Panc1 (cell line): ENCODE measurements around the gene IKBKG. TPM values are rescaled to one million over a fixed set of nuclear protein-coding genes. Genes with fewer than 3 reads are reported as not detected.
"Not testable (repeated sequence)": the region's sequence is repeated elsewhere in the genome, so short reads cannot be mapped to it uniquely, and the experiment has no call there.

Experiments used
- ATAC-seq: fragments of 200-7000 bp; cut with Tn5 transposase; 2 replicates; pipeline ENCODE4 v1.9.1; 2020; ENCODE audit warnings: mild to moderate bottlenecking, moderate library complexity
- BruUV-seq: library from RNA; stranded (reverse); fragments of 400-500 nt; replicated peaks from 2 replicates; lab custom pipeline; 2021; lab: Mats Ljungman, UMichigan
- CTCF ChIA-PET: fragments of 300-600 bp; sonication (Branson Sonifier 250); formaldehyde crosslinking; loops from one replicate; lab custom pipeline; 2022; ENCODE audit warnings: antibody characterized with exemption; lab: Charles Lee
- POLR2A ChIA-PET: fragments of 300-600 bp; sonication (Branson Sonifier 250); formaldehyde crosslinking; loops from one replicate; lab custom pipeline; 2022; ENCODE audit warnings: antibody characterized with exemption; lab: Charles Lee
- DNase-seq: peaks from one replicate; pipeline ENCODE4 v3.0.0-alpha.2; 2010; ENCODE audit warnings: low read depth, low spot score
- H3K27ac ChIP-seq: 2 replicates; pipeline ENCODE4 v1.5.1; 2011; ENCODE audit warnings: mild to moderate bottlenecking, low read length, inconsistent platforms
- H3K27me3 ChIP-seq: fragments of 200-500 bp; sonication (Bioruptor generic); 2 replicates; pipeline ENCODE4 v1.6.0; 2014; ENCODE audit warnings: low read length, inconsistent platforms; ENCODE audit not compliant: control insufficient read depth, insufficient read depth
- H3K36me3 ChIP-seq: fragments of 200-500 bp; sonication (Bioruptor generic); 2 replicates; pipeline ENCODE4 v1.5.1; 2014; ENCODE audit warnings: inconsistent platforms, mild to moderate bottlenecking, low read length, moderate library complexity; ENCODE audit not compliant: control insufficient read depth, insufficient read depth
- H3K4me1 ChIP-seq: 2 replicates; pipeline ENCODE4 v1.5.1; 2011; ENCODE audit warnings: inconsistent platforms, mild to moderate bottlenecking, low read length, moderate library complexity; ENCODE audit not compliant: control insufficient read depth, insufficient read depth
- H3K4me3 ChIP-seq, 2 experiments: 2 replicates each; pipeline ENCODE4 v1.5.1; 2011 to 2012; ENCODE audit warnings: low read depth in 2 of 2, low read length in 2 of 2, mild to moderate bottlenecking in 2 of 2, inconsistent platforms in 1 of 2, moderate library complexity in 1 of 2
- H3K9me3 ChIP-seq: fragments of 200-500 bp; sonication (Bioruptor generic); 2 replicates; pipeline ENCODE4 v1.5.1; 2014; ENCODE audit warnings: low read depth, mild to moderate bottlenecking, inconsistent platforms, low read length, moderate library complexity; ENCODE audit not compliant: control insufficient read depth, insufficient read depth
- POLR2AphosphoS5 ChIP-seq: IDR thresholded peaks from 2 replicates; pipeline ENCODE4 v1.6.1; 2012; ENCODE audit warnings: mild to moderate bottlenecking, low read depth, low read length, moderate library complexity
- SIN3A ChIP-seq: IDR thresholded peaks from 2 replicates; pipeline ENCODE4 v1.6.1; 2012; ENCODE audit warnings: low read depth, mild to moderate bottlenecking, low read length, moderate library complexity, borderline replicate concordance; ENCODE audit not compliant: insufficient read depth
- TCF7L2 ChIP-seq: IDR thresholded peaks from 2 replicates; pipeline ENCODE4 v1.6.1; 2011; ENCODE audit warnings: mild to moderate bottlenecking, low read depth, low read length, inconsistent platforms
- in situ Hi-C: cut with HindIII; loops from 2 replicates; pipeline ENCODE4 v1.10.0; 2016; ENCODE audit warnings: low sequenced_read_pairs, low pct_unique_long_range_greater_than_20kb
- intact Hi-C: fragments of 100-400 bp; cut with micrococcal nuclease; formaldehyde crosslinking; loops from one replicate; pipeline ENCODE4 v1.10.0; 2022; ENCODE audit not compliant: unreplicated experiment
- total RNA-seq: library from RNA; stranded (reverse); gene quantifications from one replicate; pipeline ENCODE4 v1.2.1, GENCODE V29; 2021; ENCODE audit not compliant: unreplicated experiment
- TF ChIP-seq, protein P1 (sequence below): fragments of 450-650 bp; IDR thresholded peaks from 2 replicates; pipeline ENCODE4 v1.5.1; 2017; ENCODE audit warnings: mild to moderate bottlenecking
- TF ChIP-seq, protein P2 (sequence below), 2 experiments: IDR thresholded peaks; 2 replicates each; pipeline ENCODE4 v1.6.1; 2011 to 2012; ENCODE audit warnings: low read depth in 2 of 2, control low read depth in 1 of 2, low read length in 1 of 2, mild to moderate bottlenecking in 1 of 2, moderate library complexity in 1 of 2; ENCODE audit not compliant: insufficient read depth in 1 of 2

Gene IKBKG
- total RNA-seq, 1 experiment from 2014 or later, result 76.3 TPM

DNA sequence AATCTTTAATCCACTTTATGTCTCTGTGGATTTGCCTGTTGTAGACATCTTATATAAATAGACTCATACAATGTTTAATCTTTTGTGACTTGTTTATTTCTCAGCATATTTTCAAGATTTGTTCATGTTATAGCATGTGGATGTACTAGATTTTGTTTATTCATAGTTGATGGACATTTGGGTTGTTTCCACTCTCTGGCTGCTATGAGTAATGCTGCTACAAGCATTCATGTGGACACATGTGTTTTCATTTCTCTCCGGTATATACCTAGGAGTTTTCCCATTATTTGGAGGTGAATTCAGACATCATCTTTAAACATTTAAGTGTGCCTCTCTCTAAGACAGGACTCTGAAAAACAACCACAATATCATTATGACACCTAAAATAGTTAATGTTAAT lies 2.3 kb downstream of the IKBKG start:
- TF ChIP-seq, protein P1, sequence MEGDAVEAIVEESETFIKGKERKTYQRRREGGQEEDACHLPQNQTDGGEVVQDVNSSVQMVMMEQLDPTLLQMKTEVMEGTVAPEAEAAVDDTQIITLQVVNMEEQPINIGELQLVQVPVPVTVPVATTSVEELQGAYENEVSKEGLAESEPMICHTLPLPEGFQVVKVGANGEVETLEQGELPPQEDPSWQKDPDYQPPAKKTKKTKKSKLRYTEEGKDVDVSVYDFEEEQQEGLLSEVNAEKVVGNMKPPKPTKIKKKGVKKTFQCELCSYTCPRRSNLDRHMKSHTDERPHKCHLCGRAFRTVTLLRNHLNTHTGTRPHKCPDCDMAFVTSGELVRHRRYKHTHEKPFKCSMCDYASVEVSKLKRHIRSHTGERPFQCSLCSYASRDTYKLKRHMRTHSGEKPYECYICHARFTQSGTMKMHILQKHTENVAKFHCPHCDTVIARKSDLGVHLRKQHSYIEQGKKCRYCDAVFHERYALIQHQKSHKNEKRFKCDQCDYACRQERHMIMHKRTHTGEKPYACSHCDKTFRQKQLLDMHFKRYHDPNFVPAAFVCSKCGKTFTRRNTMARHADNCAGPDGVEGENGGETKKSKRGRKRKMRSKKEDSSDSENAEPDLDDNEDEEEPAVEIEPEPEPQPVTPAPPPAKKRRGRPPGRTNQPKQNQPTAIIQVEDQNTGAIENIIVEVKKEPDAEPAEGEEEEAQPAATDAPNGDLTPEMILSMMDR, result no peak
- TF ChIP-seq POLR2AphosphoS5, result no peak
- no peak for TF ChIP-seq TCF7L2
- no peak for TF ChIP-seq SIN3A
- TF ChIP-seq, protein P2, sequence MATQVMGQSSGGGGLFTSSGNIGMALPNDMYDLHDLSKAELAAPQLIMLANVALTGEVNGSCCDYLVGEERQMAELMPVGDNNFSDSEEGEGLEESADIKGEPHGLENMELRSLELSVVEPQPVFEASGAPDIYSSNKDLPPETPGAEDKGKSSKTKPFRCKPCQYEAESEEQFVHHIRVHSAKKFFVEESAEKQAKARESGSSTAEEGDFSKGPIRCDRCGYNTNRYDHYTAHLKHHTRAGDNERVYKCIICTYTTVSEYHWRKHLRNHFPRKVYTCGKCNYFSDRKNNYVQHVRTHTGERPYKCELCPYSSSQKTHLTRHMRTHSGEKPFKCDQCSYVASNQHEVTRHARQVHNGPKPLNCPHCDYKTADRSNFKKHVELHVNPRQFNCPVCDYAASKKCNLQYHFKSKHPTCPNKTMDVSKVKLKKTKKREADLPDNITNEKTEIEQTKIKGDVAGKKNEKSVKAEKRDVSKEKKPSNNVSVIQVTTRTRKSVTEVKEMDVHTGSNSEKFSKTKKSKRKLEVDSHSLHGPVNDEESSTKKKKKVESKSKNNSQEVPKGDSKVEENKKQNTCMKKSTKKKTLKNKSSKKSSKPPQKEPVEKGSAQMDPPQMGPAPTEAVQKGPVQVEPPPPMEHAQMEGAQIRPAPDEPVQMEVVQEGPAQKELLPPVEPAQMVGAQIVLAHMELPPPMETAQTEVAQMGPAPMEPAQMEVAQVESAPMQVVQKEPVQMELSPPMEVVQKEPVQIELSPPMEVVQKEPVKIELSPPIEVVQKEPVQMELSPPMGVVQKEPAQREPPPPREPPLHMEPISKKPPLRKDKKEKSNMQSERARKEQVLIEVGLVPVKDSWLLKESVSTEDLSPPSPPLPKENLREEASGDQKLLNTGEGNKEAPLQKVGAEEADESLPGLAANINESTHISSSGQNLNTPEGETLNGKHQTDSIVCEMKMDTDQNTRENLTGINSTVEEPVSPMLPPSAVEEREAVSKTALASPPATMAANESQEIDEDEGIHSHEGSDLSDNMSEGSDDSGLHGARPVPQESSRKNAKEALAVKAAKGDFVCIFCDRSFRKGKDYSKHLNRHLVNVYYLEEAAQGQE (IDR thresholded peaks at IDR 0.05; ENCODE audit: insufficient read depth in 1 of 2, low read depth in 2 of 2, low read length in 1 of 2), result no peak
- ChIA-PET POLR2A (no interaction called here), CTCF (no interaction called here)
- intact Hi-C loops (no loop called here), in situ Hi-C loops (no loop called here)
- ATAC-seq (no peak), DNase-seq (no peak)
- no peaks in the 10 kb centered on the region for H3K27me3 ChIP-seq
- no peak overlapping the region for H3K4me3 ChIP-seq
- H3K9me3 ChIP-seq, result no peaks in the 10 kb centered on the region
- peaks cover 24% of the 10 kb centered on the region for H3K4me1 ChIP-seq
- peak overlapping the region; percentile 26 for H3K27ac ChIP-seq
- BruUV-seq, result no TSS peak
- peaks cover 9% of the 10 kb centered on the region for H3K36me3 ChIP-seq

DNA sequence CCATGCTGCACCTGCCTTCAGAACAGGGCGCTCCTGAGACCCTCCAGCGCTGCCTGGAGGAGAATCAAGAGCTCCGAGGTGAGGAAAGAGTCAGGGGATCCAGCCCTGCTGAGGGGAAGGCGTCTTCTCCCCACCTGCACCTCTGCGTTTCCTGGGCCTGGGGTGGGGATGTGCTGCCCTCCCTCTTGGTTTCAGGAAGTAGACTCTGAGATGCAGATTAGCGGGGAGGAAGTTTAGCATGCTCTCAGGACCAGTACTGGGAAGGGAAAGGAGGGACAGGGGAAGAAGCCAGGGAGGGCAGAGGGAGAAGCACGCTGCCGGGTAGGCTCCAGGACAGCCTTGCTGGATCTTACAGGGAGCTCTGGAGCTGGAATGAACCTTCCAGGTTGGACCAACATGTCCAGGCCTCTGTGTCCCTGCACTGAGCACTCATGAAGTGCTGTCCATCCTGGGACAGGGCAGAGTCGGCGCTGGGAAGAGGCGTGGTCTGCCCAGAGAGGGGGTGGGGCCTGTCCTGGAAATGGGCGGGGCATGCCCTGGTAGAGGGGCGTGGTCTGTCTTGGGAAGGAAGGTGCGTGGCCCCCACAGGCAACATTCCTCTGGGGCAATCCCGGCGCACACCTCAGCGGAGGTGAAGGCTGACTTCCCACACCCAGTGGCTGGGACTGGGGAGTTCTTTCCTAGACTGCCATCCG lies 4.8 kb downstream of the IKBKG start:
- POLR2A ChIA-PET, intact Hi-C loops, H3K36me3 ChIP-seq, H3K27me3 ChIP-seq, H3K27ac ChIP-seq, BruUV-seq, H3K9me3 ChIP-seq, in situ Hi-C loops, DNase-seq, H3K4me3 ChIP-seq: not testable (repeated sequence)
- CTCF ChIA-PET, result interaction anchor here (0.7 kb wide), 1 partner anchor 144 kb away, joined by 11 read pairs; no protein-coding TSS in a partner anchor
- peaks cover 11% of the 10 kb centered on the region for H3K4me1 ChIP-seq
- ATAC-seq, result peak; percentile 53

DNA sequence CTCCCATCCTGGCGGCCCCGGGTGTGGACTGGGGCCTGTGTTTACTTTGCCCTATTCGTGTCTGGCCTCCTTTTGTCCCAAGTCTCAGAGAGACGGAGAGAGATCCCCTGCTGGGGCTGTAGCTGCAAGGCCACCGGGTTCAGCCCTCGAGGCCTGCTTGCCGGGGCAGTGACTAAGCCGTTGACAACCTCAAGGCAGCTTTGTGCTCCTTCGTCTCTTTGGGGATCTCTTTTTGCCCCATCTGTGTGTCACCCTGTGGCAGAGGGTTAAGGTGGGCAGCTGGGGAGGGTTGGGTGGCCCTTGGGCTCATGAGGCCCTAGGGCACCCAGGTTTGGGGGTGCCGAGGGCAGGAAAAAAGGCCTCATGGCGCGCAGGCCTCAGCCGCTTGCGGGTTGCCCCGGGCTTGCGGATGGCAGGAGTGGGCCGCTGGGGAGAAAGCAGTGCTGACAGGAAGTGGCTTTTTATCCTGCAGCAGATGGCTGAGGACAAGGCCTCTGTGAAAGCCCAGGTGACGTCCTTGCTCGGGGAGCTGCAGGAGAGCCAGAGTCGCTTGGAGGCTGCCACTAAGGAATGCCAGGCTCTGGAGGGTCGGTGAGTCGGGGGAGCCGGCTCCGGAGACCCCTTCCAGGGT lies 10.8 kb downstream of the IKBKG start:
- ATAC-seq, result peak; percentile 20; the same call in 1 of the 2 replicates
- DNase-seq, H3K27me3 ChIP-seq, H3K9me3 ChIP-seq, H3K36me3 ChIP-seq, H3K27ac ChIP-seq, in situ Hi-C loops, POLR2A ChIA-PET, CTCF ChIA-PET, BruUV-seq, intact Hi-C loops, H3K4me3 ChIP-seq, H3K4me1 ChIP-seq: not testable (repeated sequence)

DNA sequence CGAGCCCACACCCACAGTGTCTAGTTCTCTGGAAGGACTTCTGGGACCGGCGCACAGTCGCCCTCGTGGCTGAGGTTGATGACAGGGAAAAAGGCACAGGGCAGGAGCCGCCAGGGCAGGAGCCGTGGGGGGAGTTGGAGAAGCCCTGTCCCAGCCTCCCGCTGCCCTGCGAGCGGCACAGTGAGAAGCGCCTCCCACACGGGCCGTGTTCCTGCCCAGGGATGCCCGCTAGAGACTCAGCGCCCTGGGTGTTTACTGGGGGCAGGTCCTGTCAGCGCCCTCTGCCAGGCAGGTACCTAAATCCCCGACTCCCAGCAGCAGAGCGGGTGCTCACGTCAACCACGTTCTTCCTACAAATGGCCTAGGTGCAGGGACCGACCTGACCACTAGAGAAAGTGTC lies 11.5 kb downstream of the IKBKG start:
- in situ Hi-C loops, H3K4me3 ChIP-seq, H3K27me3 ChIP-seq, CTCF ChIA-PET, BruUV-seq, H3K36me3 ChIP-seq, intact Hi-C loops, H3K4me1 ChIP-seq, H3K27ac ChIP-seq, H3K9me3 ChIP-seq, POLR2A ChIA-PET, DNase-seq: not testable (repeated sequence)
- ATAC-seq, result peak; percentile 7; the same call in 1 of the 2 replicates

DNA sequence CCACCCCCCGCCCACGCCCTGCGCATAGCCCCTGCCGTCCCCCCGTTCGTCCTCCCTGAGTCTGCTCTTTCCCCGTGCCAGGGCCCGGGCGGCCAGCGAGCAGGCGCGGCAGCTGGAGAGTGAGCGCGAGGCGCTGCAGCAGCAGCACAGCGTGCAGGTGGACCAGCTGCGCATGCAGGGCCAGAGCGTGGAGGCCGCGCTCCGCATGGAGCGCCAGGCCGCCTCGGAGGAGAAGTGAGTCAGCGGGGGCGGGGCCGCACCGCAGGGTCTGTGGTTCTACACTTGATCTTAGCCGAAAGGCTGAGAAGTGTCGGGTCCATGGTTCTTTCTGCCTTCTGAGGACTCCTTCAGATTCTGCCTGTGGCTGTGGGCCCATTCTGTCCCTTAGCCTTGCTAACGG lies 12.9 kb downstream of the IKBKG start:
- H3K36me3 ChIP-seq, H3K27ac ChIP-seq, POLR2A ChIA-PET, BruUV-seq, H3K4me1 ChIP-seq, H3K9me3 ChIP-seq, ATAC-seq, CTCF ChIA-PET, H3K27me3 ChIP-seq, H3K4me3 ChIP-seq, in situ Hi-C loops, intact Hi-C loops, DNase-seq: not testable (repeated sequence)
